ENCODE results near the gene PLCG2.

PLCG2 gene

DNA sequence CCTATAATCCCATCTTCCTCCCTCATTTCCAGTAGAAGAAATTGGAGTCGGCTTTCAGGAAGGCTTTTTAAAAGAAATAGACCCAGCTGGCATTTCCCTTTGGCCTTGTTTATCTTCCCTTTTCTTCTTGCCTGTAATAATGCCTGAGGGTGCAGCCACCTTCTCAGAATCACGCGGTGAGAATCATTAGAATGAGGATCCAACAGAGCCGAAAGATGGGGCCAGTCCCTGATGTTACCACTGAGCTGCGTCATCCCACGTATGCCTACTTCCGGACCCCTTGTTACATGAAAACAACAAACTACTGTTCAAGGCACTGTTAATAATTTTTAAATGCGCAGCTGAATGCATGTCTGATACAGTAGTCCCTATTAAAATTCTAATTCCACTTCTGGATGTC is 208.0 kb downstream of the PLCG2 start:
- no peak for ATAC-seq
- TF ChIP-seq, protein P1, sequence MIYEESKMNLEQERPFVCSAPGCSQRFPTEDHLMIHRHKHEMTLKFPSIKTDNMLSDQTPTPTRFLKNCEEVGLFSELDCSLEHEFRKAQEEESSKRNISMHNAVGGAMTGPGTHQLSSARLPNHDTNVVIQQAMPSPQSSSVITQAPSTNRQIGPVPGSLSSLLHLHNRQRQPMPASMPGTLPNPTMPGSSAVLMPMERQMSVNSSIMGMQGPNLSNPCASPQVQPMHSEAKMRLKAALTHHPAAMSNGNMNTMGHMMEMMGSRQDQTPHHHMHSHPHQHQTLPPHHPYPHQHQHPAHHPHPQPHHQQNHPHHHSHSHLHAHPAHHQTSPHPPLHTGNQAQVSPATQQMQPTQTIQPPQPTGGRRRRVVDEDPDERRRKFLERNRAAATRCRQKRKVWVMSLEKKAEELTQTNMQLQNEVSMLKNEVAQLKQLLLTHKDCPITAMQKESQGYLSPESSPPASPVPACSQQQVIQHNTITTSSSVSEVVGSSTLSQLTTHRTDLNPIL (CRISPR knock-in tag; IDR thresholded peaks at IDR 0.05; ENCODE audit: low read depth): no peak
- TF ChIP-seq CSRNP3 (CRISPR knock-in tag; IDR thresholded peaks at IDR 0.05) (no peak), BACH2 (CRISPR knock-in tag; IDR thresholded peaks at IDR 0.05; ENCODE audit: borderline replicate concordance) (no peak), ZNF8 (CRISPR knock-in tag; IDR thresholded peaks at IDR 0.05) (no peak), TOX (CRISPR knock-in tag; IDR thresholded peaks at IDR 0.05; ENCODE audit: borderline replicate concordance) (no peak), SNAI2 (CRISPR knock-in tag; IDR thresholded peaks at IDR 0.05) (no peak), CSDC2 (CRISPR knock-in tag; IDR thresholded peaks at IDR 0.05) (no peak), ISL1 (CRISPR knock-in tag; IDR thresholded peaks at IDR 0.05) (no peak), GLIS3 (CRISPR knock-in tag; IDR thresholded peaks at IDR 0.05) (no peak), ZFP30 (CRISPR knock-in tag; IDR thresholded peaks at IDR 0.05) (no peak), TCF4 (CRISPR knock-in tag; IDR thresholded peaks at IDR 0.05; ENCODE audit: borderline replicate concordance) (no peak)
- TF ChIP-seq, protein P2, sequence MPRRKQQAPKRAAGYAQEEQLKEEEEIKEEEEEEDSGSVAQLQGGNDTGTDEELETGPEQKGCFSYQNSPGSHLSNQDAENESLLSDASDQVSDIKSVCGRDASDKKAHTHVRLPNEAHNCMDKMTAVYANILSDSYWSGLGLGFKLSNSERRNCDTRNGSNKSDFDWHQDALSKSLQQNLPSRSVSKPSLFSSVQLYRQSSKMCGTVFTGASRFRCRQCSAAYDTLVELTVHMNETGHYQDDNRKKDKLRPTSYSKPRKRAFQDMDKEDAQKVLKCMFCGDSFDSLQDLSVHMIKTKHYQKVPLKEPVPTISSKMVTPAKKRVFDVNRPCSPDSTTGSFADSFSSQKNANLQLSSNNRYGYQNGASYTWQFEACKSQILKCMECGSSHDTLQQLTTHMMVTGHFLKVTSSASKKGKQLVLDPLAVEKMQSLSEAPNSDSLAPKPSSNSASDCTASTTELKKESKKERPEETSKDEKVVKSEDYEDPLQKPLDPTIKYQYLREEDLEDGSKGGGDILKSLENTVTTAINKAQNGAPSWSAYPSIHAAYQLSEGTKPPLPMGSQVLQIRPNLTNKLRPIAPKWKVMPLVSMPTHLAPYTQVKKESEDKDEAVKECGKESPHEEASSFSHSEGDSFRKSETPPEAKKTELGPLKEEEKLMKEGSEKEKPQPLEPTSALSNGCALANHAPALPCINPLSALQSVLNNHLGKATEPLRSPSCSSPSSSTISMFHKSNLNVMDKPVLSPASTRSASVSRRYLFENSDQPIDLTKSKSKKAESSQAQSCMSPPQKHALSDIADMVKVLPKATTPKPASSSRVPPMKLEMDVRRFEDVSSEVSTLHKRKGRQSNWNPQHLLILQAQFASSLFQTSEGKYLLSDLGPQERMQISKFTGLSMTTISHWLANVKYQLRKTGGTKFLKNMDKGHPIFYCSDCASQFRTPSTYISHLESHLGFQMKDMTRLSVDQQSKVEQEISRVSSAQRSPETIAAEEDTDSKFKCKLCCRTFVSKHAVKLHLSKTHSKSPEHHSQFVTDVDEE (CRISPR knock-in tag; IDR thresholded peaks at IDR 0.05): no peak
- TF ChIP-seq, protein P3, sequence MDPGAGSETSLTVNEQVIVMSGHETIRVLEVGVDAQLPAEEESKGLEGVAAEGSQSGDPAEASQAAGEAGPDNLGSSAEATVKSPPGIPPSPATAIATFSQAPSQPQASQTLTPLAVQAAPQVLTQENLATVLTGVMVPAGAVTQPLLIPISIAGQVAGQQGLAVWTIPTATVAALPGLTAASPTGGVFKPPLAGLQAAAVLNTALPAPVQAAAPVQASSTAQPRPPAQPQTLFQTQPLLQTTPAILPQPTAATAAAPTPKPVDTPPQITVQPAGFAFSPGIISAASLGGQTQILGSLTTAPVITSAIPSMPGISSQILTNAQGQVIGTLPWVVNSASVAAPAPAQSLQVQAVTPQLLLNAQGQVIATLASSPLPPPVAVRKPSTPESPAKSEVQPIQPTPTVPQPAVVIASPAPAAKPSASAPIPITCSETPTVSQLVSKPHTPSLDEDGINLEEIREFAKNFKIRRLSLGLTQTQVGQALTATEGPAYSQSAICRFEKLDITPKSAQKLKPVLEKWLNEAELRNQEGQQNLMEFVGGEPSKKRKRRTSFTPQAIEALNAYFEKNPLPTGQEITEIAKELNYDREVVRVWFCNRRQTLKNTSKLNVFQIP (CRISPR knock-in tag; IDR thresholded peaks at IDR 0.05; ENCODE audit: borderline replicate concordance, low read depth): no peak
- TF ChIP-seq, protein P4, sequence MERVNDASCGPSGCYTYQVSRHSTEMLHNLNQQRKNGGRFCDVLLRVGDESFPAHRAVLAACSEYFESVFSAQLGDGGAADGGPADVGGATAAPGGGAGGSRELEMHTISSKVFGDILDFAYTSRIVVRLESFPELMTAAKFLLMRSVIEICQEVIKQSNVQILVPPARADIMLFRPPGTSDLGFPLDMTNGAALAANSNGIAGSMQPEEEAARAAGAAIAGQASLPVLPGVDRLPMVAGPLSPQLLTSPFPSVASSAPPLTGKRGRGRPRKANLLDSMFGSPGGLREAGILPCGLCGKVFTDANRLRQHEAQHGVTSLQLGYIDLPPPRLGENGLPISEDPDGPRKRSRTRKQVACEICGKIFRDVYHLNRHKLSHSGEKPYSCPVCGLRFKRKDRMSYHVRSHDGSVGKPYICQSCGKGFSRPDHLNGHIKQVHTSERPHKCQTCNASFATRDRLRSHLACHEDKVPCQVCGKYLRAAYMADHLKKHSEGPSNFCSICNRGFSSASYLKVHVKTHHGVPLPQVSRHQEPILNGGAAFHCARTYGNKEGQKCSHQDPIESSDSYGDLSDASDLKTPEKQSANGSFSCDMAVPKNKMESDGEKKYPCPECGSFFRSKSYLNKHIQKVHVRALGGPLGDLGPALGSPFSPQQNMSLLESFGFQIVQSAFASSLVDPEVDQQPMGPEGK (CRISPR knock-in tag; IDR thresholded peaks at IDR 0.05; ENCODE audit: borderline replicate concordance): no peak

GRCh38 chr16:81987706-81988105 is 208.6 kb downstream of the PLCG2 start:
- TF ChIP-seq ZC3H10 (CRISPR knock-in tag; IDR thresholded peaks at IDR 0.05) (no peak), BACH2 (CRISPR knock-in tag; IDR thresholded peaks at IDR 0.05; ENCODE audit: borderline replicate concordance) (no peak)
- ATAC-seq: no peak

DNA sequence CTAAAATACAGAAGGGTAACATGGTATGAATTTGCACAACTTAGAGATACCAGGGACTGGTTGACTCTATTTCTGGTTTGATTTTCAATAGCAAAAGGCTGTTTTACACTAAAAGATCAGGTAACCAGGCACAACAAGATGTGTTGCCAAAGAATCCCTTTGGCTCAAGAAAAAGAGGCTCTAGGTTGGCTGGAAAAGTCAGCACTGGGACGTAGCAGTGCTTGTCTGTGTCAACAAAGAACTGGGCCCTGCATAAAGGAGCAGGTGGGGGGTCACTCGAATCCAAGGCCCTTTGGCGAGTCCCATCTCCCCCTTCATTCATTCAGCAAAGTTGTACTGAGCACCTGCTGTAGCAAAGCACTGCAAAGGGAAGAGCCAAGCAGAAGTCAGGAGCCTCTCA is 213.8 kb downstream of the PLCG2 start:
- ATAC-seq: no peak
- TF ChIP-seq ESRRG (CRISPR knock-in tag; IDR thresholded peaks at IDR 0.05): no peak
- TF ChIP-seq ZC3H10 (CRISPR knock-in tag; IDR thresholded peaks at IDR 0.05): no peak
- TF ChIP-seq TOX (CRISPR knock-in tag; IDR thresholded peaks at IDR 0.05; ENCODE audit: borderline replicate concordance): no peak
- TF ChIP-seq ZFP3 (CRISPR knock-in tag; IDR thresholded peaks at IDR 0.05): no peak
- no peak for TF ChIP-seq RARB (CRISPR knock-in tag; IDR thresholded peaks at IDR 0.05)
- no peak for TF ChIP-seq BACH2 (CRISPR knock-in tag; IDR thresholded peaks at IDR 0.05; ENCODE audit: borderline replicate concordance)
- no peak for TF ChIP-seq OSR1 (CRISPR knock-in tag; IDR thresholded peaks at IDR 0.05)
- no peak for TF ChIP-seq ZNF70 (CRISPR knock-in tag; IDR thresholded peaks at IDR 0.05)
- no peak for TF ChIP-seq GLIS3 (CRISPR knock-in tag; IDR thresholded peaks at IDR 0.05)
- TF ChIP-seq, protein P4 (CRISPR knock-in tag; IDR thresholded peaks at IDR 0.05; ENCODE audit: borderline replicate concordance): no peak
- TF ChIP-seq CSRNP3 (CRISPR knock-in tag; IDR thresholded peaks at IDR 0.05): no peak
- no peak for TF ChIP-seq ZNF565 (CRISPR knock-in tag; conservative IDR thresholded peaks at IDR 0.05; ENCODE audit: low read depth)
- no peak for TF ChIP-seq ZNF8 (CRISPR knock-in tag; IDR thresholded peaks at IDR 0.05)
- TF ChIP-seq ISL1 (CRISPR knock-in tag; IDR thresholded peaks at IDR 0.05): no peak
- TF ChIP-seq CSDC2 (CRISPR knock-in tag; IDR thresholded peaks at IDR 0.05): no peak
- TF ChIP-seq, protein P1 (CRISPR knock-in tag; IDR thresholded peaks at IDR 0.05; ENCODE audit: low read depth): no peak
- TF ChIP-seq, protein P3 (CRISPR knock-in tag; IDR thresholded peaks at IDR 0.05; ENCODE audit: borderline replicate concordance, low read depth): no peak
